HEK293 (cell line): Measurements from ENCODE around the gene RTKN.

Experiments
- KLF9 ChIP-seq: fragments of 450-650 bp; formaldehyde crosslinking; IDR thresholded peaks from 2 replicates; pipeline ENCODE4 v1.5.1; 2016; ENCODE audit warnings: missing biosample characterization, missing genetic modification characterization, low read depth
- OSR2 ChIP-seq: fragments of 450-650 bp; formaldehyde crosslinking; IDR thresholded peaks from 2 replicates; pipeline ENCODE4 v1.5.1; 2016; ENCODE audit warnings: missing biosample characterization, missing genetic modification characterization
- RBAK ChIP-seq: fragments of 450-650 bp; formaldehyde crosslinking; IDR thresholded peaks from 2 replicates; pipeline ENCODE4 v1.5.1; 2016; ENCODE audit warnings: missing biosample characterization, missing genetic modification characterization
- TCF7L2 ChIP-seq: IDR thresholded peaks from 2 replicates; pipeline ENCODE4 v1.6.1; 2011; ENCODE audit warnings: low read depth, mild to moderate bottlenecking, inconsistent platforms, low read length, moderate library complexity, borderline replicate concordance
- ZFP41 ChIP-seq: fragments of 450-650 bp; formaldehyde crosslinking; IDR thresholded peaks from 2 replicates; pipeline ENCODE4 v1.5.1; 2016; ENCODE audit warnings: missing biosample characterization, missing genetic modification characterization, borderline replicate concordance
- ZFP69B ChIP-seq: fragments of 450-650 bp; formaldehyde crosslinking; IDR thresholded peaks from 2 replicates; pipeline ENCODE4 v1.5.1; 2016; ENCODE audit warnings: missing biosample characterization, missing genetic modification characterization
- ZNF175 ChIP-seq: fragments of 450-650 bp; formaldehyde crosslinking; IDR thresholded peaks from 2 replicates; pipeline ENCODE4 v1.5.1; 2016; ENCODE audit warnings: missing biosample characterization, missing genetic modification characterization
- ZNF292 ChIP-seq: fragments of 450-650 bp; formaldehyde crosslinking; IDR thresholded peaks from 2 replicates; pipeline ENCODE4 v1.5.1; 2016; ENCODE audit warnings: low read depth, missing biosample characterization, missing genetic modification characterization, borderline replicate concordance
- ZNF335 ChIP-seq: fragments of 450-650 bp; formaldehyde crosslinking; conservative IDR thresholded peaks from 2 replicates; pipeline ENCODE4 v1.5.1; 2016; ENCODE audit warnings: missing biosample characterization, missing genetic modification characterization
- ZNF596 ChIP-seq: fragments of 450-650 bp; IDR thresholded peaks from 2 replicates; pipeline ENCODE4 v1.5.0; 2018; ENCODE audit warnings: missing biosample characterization, mild to moderate bottlenecking, missing genetic modification characterization, moderate library complexity
- ZNF610 ChIP-seq: fragments of 450-650 bp; formaldehyde crosslinking; IDR thresholded peaks from 2 replicates; pipeline ENCODE4 v1.5.1; 2016; ENCODE audit warnings: missing biosample characterization, missing genetic modification characterization, borderline replicate concordance
- TF ChIP-seq, protein P1 (sequence below): fragments of 450-650 bp; formaldehyde crosslinking; IDR thresholded peaks from 2 replicates; pipeline ENCODE4 v1.5.1; 2016; ENCODE audit warnings: missing biosample characterization, missing genetic modification characterization
- TF ChIP-seq, protein P2 (sequence below): fragments of 450-650 bp; formaldehyde crosslinking; IDR thresholded peaks from 2 replicates; pipeline ENCODE4 v1.5.1; 2016; ENCODE audit warnings: missing biosample characterization, missing genetic modification characterization

DNA sequence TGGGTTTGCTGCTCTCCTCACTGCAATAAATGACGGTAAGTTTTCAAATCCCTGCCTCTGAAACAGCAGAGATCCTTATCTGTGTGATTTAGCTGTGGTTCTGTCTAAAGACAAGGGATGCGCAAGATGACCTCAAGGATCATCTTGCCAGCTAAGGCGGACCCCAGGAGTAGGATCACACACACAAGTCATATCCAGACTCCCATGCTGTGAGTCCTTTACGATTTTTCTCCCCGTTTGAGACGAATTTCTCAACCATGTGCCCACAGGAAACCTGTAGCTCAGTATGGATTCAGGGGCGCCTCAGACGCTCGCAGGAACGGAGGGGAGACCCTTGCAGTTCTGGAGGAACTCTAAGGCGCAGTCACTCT lies 50.5 kb downstream of the RTKN start:
- TF ChIP-seq KLF9 (tag by site-specific recombination) (no peak), ZFP41 (tag by site-specific recombination) (no peak), ZFP69B (tag by site-specific recombination) (no peak), ZNF596 (tag by site-specific recombination) (no peak), ZNF175 (no peak), ZNF335 (no peak), ZNF610 (no peak), RBAK (tag by site-specific recombination) (no peak), OSR2 (no peak), TCF7L2 (no peak), ZNF292 (no peak)
- TF ChIP-seq, protein P1, sequence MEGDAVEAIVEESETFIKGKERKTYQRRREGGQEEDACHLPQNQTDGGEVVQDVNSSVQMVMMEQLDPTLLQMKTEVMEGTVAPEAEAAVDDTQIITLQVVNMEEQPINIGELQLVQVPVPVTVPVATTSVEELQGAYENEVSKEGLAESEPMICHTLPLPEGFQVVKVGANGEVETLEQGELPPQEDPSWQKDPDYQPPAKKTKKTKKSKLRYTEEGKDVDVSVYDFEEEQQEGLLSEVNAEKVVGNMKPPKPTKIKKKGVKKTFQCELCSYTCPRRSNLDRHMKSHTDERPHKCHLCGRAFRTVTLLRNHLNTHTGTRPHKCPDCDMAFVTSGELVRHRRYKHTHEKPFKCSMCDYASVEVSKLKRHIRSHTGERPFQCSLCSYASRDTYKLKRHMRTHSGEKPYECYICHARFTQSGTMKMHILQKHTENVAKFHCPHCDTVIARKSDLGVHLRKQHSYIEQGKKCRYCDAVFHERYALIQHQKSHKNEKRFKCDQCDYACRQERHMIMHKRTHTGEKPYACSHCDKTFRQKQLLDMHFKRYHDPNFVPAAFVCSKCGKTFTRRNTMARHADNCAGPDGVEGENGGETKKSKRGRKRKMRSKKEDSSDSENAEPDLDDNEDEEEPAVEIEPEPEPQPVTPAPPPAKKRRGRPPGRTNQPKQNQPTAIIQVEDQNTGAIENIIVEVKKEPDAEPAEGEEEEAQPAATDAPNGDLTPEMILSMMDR (tag by site-specific recombination): no peak
- TF ChIP-seq, protein P2, sequence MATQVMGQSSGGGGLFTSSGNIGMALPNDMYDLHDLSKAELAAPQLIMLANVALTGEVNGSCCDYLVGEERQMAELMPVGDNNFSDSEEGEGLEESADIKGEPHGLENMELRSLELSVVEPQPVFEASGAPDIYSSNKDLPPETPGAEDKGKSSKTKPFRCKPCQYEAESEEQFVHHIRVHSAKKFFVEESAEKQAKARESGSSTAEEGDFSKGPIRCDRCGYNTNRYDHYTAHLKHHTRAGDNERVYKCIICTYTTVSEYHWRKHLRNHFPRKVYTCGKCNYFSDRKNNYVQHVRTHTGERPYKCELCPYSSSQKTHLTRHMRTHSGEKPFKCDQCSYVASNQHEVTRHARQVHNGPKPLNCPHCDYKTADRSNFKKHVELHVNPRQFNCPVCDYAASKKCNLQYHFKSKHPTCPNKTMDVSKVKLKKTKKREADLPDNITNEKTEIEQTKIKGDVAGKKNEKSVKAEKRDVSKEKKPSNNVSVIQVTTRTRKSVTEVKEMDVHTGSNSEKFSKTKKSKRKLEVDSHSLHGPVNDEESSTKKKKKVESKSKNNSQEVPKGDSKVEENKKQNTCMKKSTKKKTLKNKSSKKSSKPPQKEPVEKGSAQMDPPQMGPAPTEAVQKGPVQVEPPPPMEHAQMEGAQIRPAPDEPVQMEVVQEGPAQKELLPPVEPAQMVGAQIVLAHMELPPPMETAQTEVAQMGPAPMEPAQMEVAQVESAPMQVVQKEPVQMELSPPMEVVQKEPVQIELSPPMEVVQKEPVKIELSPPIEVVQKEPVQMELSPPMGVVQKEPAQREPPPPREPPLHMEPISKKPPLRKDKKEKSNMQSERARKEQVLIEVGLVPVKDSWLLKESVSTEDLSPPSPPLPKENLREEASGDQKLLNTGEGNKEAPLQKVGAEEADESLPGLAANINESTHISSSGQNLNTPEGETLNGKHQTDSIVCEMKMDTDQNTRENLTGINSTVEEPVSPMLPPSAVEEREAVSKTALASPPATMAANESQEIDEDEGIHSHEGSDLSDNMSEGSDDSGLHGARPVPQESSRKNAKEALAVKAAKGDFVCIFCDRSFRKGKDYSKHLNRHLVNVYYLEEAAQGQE (tag by site-specific recombination): no peak
